Brain microvascular endothelial cell (primary cell): Measurements from ENCODE around the gene TMTC4.

Experiments
- DNase-seq: peaks from one replicate; pipeline ENCODE4 v3.0.0-alpha.2; 2020
- H3K27ac ChIP-seq: fragments of 250-450 bp; sonication (Bioruptor Pico); 2 replicates; pipeline ENCODE4 v1.5.1; 2020; ENCODE audit warnings: mild to moderate bottlenecking, moderate library complexity
- H3K27me3 ChIP-seq: fragments of 250-450 bp; sonication (Bioruptor Pico); replicated peaks from 2 replicates; pipeline ENCODE4 v1.5.1; 2020; ENCODE audit warnings: mild to moderate bottlenecking
- H3K36me3 ChIP-seq: fragments of 250-450 bp; sonication (Bioruptor Pico); replicated peaks from 2 replicates; pipeline ENCODE4 v1.5.1; 2020; ENCODE audit warnings: mild to moderate bottlenecking
- H3K4me3 ChIP-seq: 2 replicates; pipeline ENCODE4 v1.5.1; 2011; ENCODE audit warnings: low read depth, mild to moderate bottlenecking, control low read depth, low read length, moderate library complexity
- CTCF ChIP-seq: IDR thresholded peaks from 2 replicates; pipeline ENCODE4 v1.5.1; 2011; ENCODE audit warnings: low read depth, mild to moderate bottlenecking, moderate library complexity, low read length, control low read depth, inconsistent platforms; ENCODE audit errors: missing control alignments
- in situ Hi-C: cut with HindIII; loops from 2 replicates; pipeline ENCODE4 v1.10.0; 2017; ENCODE audit warnings: low sequenced_read_pairs, low pct_ligation_motif_present

The TMTC4 gene

GRCh38 chr13:100675661-100676129, 1.1 kb upstream of the TMTC4 start:
- no peaks in the 10 kb centered on the region for H3K27me3 ChIP-seq
- in situ Hi-C loops: no loop called here
- H3K36me3 ChIP-seq: no peaks in the 10 kb centered on the region
- TF ChIP-seq CTCF: no peak
- no peak for DNase-seq
- H3K4me3 ChIP-seq: peak overlapping the region; percentile 74
- H3K27ac ChIP-seq: no peak overlapping the region

GRCh38 chr13:100674872-100675660, 471 bp upstream of the TMTC4 start:
- in situ Hi-C loops: no loop called here
- TF ChIP-seq CTCF: peak; percentile 49
- H3K27ac ChIP-seq: peak overlapping the region; percentile 39
- DNase-seq: peak; percentile 98
- no peaks in the 10 kb centered on the region for H3K36me3 ChIP-seq
- peak overlapping the region; percentile 74 for H3K4me3 ChIP-seq
- H3K27me3 ChIP-seq: no peaks in the 10 kb centered on the region

GRCh38 chr13:100673713-100674571, 653 bp downstream of the TMTC4 start:
- in situ Hi-C loops: no loop called here
- Histone ChIP-seq H3K27ac (peak overlapping the region; percentile 47), H3K4me3 (peak overlapping the region; percentile 74), H3K27me3 (no peaks in the 10 kb centered on the region), H3K36me3 (no peaks in the 10 kb centered on the region)
- DNase-seq: peak; percentile 84
- TF ChIP-seq CTCF: no peak

DNA sequence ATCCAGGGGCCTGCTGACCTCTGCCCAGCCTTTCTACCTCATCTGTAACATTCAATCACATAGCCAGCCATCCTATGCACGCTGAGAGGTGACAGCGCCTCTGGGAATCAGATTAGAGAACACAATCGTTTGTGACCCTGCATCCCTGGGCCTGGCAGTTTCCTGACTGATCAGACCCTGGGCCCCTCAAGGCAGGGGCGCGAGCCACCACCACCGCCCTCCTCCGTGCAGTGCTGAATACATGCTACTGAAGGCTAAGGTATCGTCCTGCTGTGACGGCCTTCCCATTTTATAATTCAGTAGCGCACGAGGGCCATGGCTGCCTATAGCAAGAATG, 1.3 kb downstream of the TMTC4 start:
- no peaks in the 10 kb centered on the region for H3K27me3 ChIP-seq
- H3K4me3 ChIP-seq: peak overlapping the region; percentile 74
- no peaks in the 10 kb centered on the region for H3K36me3 ChIP-seq
- H3K27ac ChIP-seq: peak overlapping the region; percentile 47
- DNase-seq: no peak
- in situ Hi-C loops: no loop called here
- TF ChIP-seq CTCF: no peak

DNA sequence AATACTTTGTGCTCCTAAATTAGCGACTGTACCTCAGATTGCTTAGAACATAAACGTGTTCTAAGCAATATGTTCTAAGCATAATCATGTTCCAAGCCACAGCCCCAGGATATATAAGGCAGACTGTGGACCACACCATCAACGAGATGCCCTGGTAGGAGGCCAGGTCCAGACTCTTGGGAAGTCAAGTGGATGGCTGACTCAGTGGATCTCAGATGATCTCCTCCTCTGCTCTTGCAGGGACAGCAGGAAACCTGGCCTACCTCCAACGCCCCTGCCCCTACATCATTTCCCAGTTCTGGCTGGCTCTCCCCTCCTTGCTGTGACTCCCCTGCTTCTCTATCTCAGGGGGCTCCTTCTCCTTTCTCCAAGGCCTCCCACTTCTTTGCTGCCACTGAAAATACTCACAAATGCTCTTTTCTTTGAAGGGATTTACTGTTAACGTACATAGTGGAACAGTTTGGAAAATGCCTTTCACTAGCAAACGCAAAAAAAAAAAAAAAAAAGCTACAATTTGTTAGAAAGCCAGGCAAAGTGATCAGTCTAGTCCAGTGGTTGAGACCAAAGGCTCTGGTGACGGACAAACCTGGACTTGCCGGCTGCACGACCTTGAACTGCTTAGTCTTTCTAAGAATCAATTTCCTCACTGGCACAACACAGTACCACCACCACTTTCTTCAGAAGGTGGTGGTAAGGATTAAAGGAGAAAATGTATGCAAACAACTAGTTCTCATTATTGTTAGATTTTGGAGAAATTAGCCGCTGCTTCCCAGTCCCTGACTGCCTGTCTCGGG, 3.0 kb downstream of the TMTC4 start:
- in situ Hi-C loops: no loop called here

More for the DNA sequence above, 3.0 kb downstream of the TMTC4 start:
- Histone ChIP-seq H3K4me3 (no peak overlapping the region), H3K36me3 (no peaks in the 10 kb centered on the region), H3K27ac (no peak overlapping the region), H3K27me3 (no peaks in the 10 kb centered on the region)
- TF ChIP-seq CTCF: no peak
- DNase-seq: no peak
